ENCODE measurements around the gene ERMP1. TPM values are rescaled to one million over a fixed set of nuclear protein-coding genes. Genes with fewer than 3 reads are reported as not detected.
A peak's percentile ranks its signal among the peaks of the same experiment; 100 is the strongest.
"Not testable (repeated sequence)": the region's sequence is repeated elsewhere in the genome, so short reads cannot be mapped to it uniquely, and the experiment has no call there.

The ERMP1 gene
- total RNA-seq, result 10 to 100 TPM; 19.0 to 21.5 TPM
- polyA plus RNA-seq, result 1 to 10 TPM; 3.1 to 7.1 TPM
- long read RNA-seq, donor 1, full-length matches to known transcripts, result 1 of 1 reads
- long read RNA-seq, donor 1, partial matches to known transcripts, result 0 of 1 reads
- long read RNA-seq, donor 1, other reads (novel, unspliced or antisense), result 0 of 1 reads
- long read RNA-seq, donor 2, result 0 reads
- long read RNA-seq, donor 3, full-length matches to known transcripts, result 2 of 2 reads
- long read RNA-seq, donor 3, partial matches to known transcripts, result 0 of 2 reads
- long read RNA-seq, donor 3, other reads (novel, unspliced or antisense), result 0 of 2 reads
- long read RNA-seq, donor 4, result 0 reads
- long read RNA-seq, donor 5, full-length matches to known transcripts, result 7 of 7 reads
- long read RNA-seq, donor 5, partial matches to known transcripts, result 0 of 7 reads
- long read RNA-seq, donor 5, other reads (novel, unspliced or antisense), result 0 of 7 reads

- Histone ChIP-seq H3K9me3 (ENCODE audit: control insufficient read depth in 4 of 4, insufficient read depth in 3 of 4, low read length in 3 of 4) (no peaks in the 10 kb centered on the region), H3K27me3 (ENCODE audit: control insufficient read depth in 3 of 3, insufficient read depth in 3 of 3, low read length in 2 of 3) (no peaks in the 10 kb centered on the region), H3K4me1 (ENCODE audit: control insufficient read depth in 5 of 5, insufficient read depth in 5 of 5, low read length in 5 of 5) (peaks cover 0 to 18% (median 3%) of the 10 kb centered on the region in 5 donors), H3K4me3 (peak within 1 kb of the TSS; percentile 97), H3K27ac (ENCODE audit: low read depth in 1 of 2, low read length in 1 of 2) (peak within 1 kb of the TSS; percentile 69 to 93), H3K9ac (ENCODE audit: insufficient read depth in 1 of 2, low read length in 2 of 2) (peak within 1 kb of the TSS; percentile 31 to 65), H3K36me3 (ENCODE audit: control insufficient read depth in 4 of 4, insufficient read depth in 4 of 4, low read length in 4 of 4) (no peaks in the 10 kb centered on the region)
- DNase-seq (peak; percentile 92 to 93 (median 93)), ATAC-seq (ENCODE audit: insufficient read depth, low FRiP score) (peak; percentile 94)
- peak; percentile 86 for TF ChIP-seq CTCF (IDR thresholded peaks at IDR 0.05; ENCODE audit: control extremely low read depth, extremely low read depth)
- 1% methylated on average over 78 to 95 of the region's 95 CpGs for WGBS, 2 donors
Observed at GRCh38 chr9:5832538-5833529, at the start of gene ERMP1. TSS of gene ERMP1 (minus strand) at chr9:5833117. CDS start at chr9:5833027, 90 bp downstream.

DNA sequence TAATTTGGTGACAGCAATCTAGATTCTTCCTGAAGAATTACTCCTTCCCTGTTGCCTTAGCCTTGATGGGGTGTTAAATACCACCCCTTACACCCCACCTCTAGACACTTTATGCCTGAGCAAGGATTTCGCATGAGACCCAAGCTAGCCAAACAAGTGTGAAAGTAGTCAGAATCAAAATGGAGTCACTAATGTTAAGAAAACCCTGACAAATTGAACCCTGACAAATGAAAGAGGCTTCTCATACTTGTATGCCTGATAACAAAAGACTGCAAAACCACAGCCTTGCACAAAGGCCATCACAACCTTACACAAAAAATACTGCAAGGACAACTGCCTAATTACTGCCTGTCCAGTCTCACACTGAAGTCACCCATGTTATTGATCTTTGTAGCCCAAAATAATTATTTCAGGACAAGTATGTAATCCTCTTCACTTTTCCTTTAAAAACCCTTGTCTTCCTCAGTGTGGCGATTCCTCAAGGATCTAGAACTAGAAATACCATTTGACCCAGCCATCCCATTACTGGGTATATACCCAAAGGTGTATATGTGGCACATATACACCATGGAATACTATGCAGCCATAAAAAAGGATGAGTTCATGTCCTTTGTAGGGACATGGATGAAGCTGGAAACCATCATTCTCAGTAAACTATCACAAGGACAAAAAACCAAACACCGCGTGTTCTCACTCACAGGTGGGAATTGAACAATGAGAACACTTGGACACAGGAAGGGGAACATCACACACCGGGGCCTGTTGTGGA is 49.5 kb upstream of the ERMP1 start:
- ATAC-seq (ENCODE audit: insufficient read depth, low FRiP score); H3K4me3 ChIP-seq; H3K27ac ChIP-seq (ENCODE audit: low read depth in 1 of 2, low read length in 1 of 2); DNase-seq; H3K4me1 ChIP-seq (ENCODE audit: control insufficient read depth in 5 of 5, insufficient read depth in 5 of 5, low read length in 5 of 5); H3K9me3 ChIP-seq (ENCODE audit: control insufficient read depth in 4 of 4, insufficient read depth in 3 of 4, low read length in 3 of 4); H3K9ac ChIP-seq (ENCODE audit: insufficient read depth in 1 of 2, low read length in 2 of 2); H3K36me3 ChIP-seq (ENCODE audit: control insufficient read depth in 4 of 4, insufficient read depth in 4 of 4, low read length in 4 of 4); H3K27me3 ChIP-seq (ENCODE audit: control insufficient read depth in 3 of 3, insufficient read depth in 3 of 3, low read length in 2 of 3): not testable (repeated sequence)
- WGBS, 2 donors, result 97 to 98% methylated on average over 5 of the region's 5 CpGs

GRCh38 chr9:5879419-5880181 is 46.7 kb upstream of the ERMP1 start:
- 91 to 94% methylated on average over 10 of the region's 10 CpGs for WGBS, 2 donors
- Histone ChIP-seq H3K36me3 (ENCODE audit: control insufficient read depth in 4 of 4, insufficient read depth in 4 of 4, low read length in 4 of 4) (no peaks in the 10 kb centered on the region), H3K9me3 (ENCODE audit: control insufficient read depth in 4 of 4, insufficient read depth in 3 of 4, low read length in 3 of 4) (no peaks in the 10 kb centered on the region), H3K4me3 (no peak overlapping the region), H3K27ac (ENCODE audit: low read depth in 1 of 2, low read length in 1 of 2) (no peak overlapping the region), H3K27me3 (ENCODE audit: control insufficient read depth in 3 of 3, insufficient read depth in 3 of 3, low read length in 2 of 3) (no peaks in the 10 kb centered on the region), H3K4me1 (ENCODE audit: control insufficient read depth in 5 of 5, insufficient read depth in 5 of 5, low read length in 5 of 5) (peaks cover 0 to 2% (median 0%) of the 10 kb centered on the region in 5 donors), H3K9ac (ENCODE audit: insufficient read depth in 1 of 2, low read length in 2 of 2) (no peak overlapping the region)
- DNase-seq (no peak), ATAC-seq (ENCODE audit: insufficient read depth, low FRiP score) (no peak)
- no peak for TF ChIP-seq CTCF (IDR thresholded peaks at IDR 0.05; ENCODE audit: control extremely low read depth, extremely low read depth)
